Measurements from ENCODE around the gene CENPK. TPM values are rescaled to one million over a fixed set of nuclear protein-coding genes. Genes with fewer than 3 reads are reported as not detected.

Gene CENPK
- polyA plus RNA-seq, 1 donor (not counting 4 experiments of a cell fraction or from before 2014, with no cell fraction given): 15.4 TPM

GRCh38 chr5:65535529-65535987 is 27.4 kb downstream of the CENPK start:
- Histone ChIP-seq H3K9ac (ENCODE audit: control insufficient read depth, extremely low read depth, insufficient read depth, low read length) (no peak overlapping the region), H3K36me3 (ENCODE audit: control insufficient read depth in 2 of 2, extremely low read depth in 1 of 2, insufficient read depth in 2 of 2, low read length in 2 of 2) (no peaks in the 10 kb centered on the region), H2AFZ (ENCODE audit: control insufficient read depth, low read length) (no peak overlapping the region), H3K4me1 (ENCODE audit: control insufficient read depth, extremely low read depth, insufficient read depth, low read length) (peaks cover 4% of the 10 kb centered on the region), H3K4me2 (ENCODE audit: control insufficient read depth, extremely low read depth, insufficient read depth, low read depth, low read length) (no peak overlapping the region), H4K20me1 (ENCODE audit: control insufficient read depth, extremely low read depth, insufficient read depth, low read length) (no peaks in the 10 kb centered on the region), H3K9me3 (ENCODE audit: control insufficient read depth, low read depth, low read length) (no peaks in the 10 kb centered on the region), H3K79me2 (ENCODE audit: control insufficient read depth, insufficient read depth, low read length) (no peaks in the 10 kb centered on the region), H3K27me3 (ENCODE audit: control insufficient read depth, extremely low read depth, insufficient read depth, low read length) (no peaks in the 10 kb centered on the region), H3K9me1 (ENCODE audit: control insufficient read depth, extremely low read depth, insufficient read depth, low read length) (no peaks in the 10 kb centered on the region), H3K27ac (ENCODE audit: control insufficient read depth, insufficient read depth, low read length) (no peak overlapping the region), H3K4me3 (ENCODE audit: control insufficient read depth in 2 of 3, extremely low read depth in 1 of 3, insufficient read depth in 2 of 3, low read depth in 1 of 3, low read length in 3 of 3) (no peak overlapping the region)
- DNase-seq (ENCODE audit: low read depth, low spot score): no peak
- no peak for FAIRE-seq
- TF ChIP-seq EZH2 (IDR thresholded peaks at IDR 0.05; ENCODE audit: low read length) (no peak), CTCF (optimal IDR thresholded peaks at IDR 0.05 in 1 of 3, IDR thresholded peaks at IDR 0.05 in 1 of 3, conservative IDR thresholded peaks at IDR 0.05 in 1 of 3; ENCODE audit: extremely low read depth in 1 of 3, insufficient read depth in 2 of 3, low read length in 3 of 3) (no peak)
- dilution Hi-C loops (cut with MboI; ENCODE audit: extremely low pct_ligation_motif_present, low sequenced_read_pairs): no loop called here

DNA sequence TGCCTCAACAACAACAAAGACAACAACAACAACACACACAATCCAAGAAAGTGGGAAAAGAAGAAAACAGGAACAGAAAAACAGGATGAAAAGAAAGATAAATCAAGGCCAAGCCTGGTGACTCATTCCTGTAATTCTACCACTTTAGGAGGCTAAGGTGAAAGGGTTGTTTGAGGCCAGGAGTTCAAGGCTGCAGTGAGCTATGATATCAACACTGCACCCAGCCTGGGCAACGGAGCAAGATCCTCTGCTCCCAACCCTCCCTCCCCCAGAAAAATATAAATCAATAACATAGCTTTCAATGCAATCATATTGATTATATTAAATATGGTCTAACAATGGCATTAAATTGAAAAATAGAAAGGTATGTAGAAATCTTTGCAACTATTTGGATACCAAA is 32.1 kb downstream of the CENPK start:
- Histone ChIP-seq H3K27ac (ENCODE audit: control insufficient read depth, insufficient read depth, low read length) (no peak overlapping the region), H3K9me1 (ENCODE audit: control insufficient read depth, extremely low read depth, insufficient read depth, low read length) (no peaks in the 10 kb centered on the region), H3K4me3 (ENCODE audit: control insufficient read depth in 2 of 3, extremely low read depth in 1 of 3, insufficient read depth in 2 of 3, low read depth in 1 of 3, low read length in 3 of 3) (no peak overlapping the region), H3K9me3 (ENCODE audit: control insufficient read depth, low read depth, low read length) (no peaks in the 10 kb centered on the region), H3K79me2 (ENCODE audit: control insufficient read depth, insufficient read depth, low read length) (no peaks in the 10 kb centered on the region), H4K20me1 (ENCODE audit: control insufficient read depth, extremely low read depth, insufficient read depth, low read length) (no peaks in the 10 kb centered on the region), H3K27me3 (ENCODE audit: control insufficient read depth, extremely low read depth, insufficient read depth, low read length) (no peaks in the 10 kb centered on the region), H3K4me1 (ENCODE audit: control insufficient read depth, extremely low read depth, insufficient read depth, low read length) (no peaks in the 10 kb centered on the region), H3K4me2 (ENCODE audit: control insufficient read depth, extremely low read depth, insufficient read depth, low read depth, low read length) (no peak overlapping the region), H3K36me3 (ENCODE audit: control insufficient read depth in 2 of 2, extremely low read depth in 1 of 2, insufficient read depth in 2 of 2, low read length in 2 of 2) (peaks cover 0 to 5% of the 10 kb centered on the region in 2 experiments), H3K9ac (ENCODE audit: control insufficient read depth, extremely low read depth, insufficient read depth, low read length) (no peak overlapping the region), H2AFZ (ENCODE audit: control insufficient read depth, low read length) (no peak overlapping the region)
- dilution Hi-C loops (cut with MboI; ENCODE audit: extremely low pct_ligation_motif_present, low sequenced_read_pairs): no loop called here
- FAIRE-seq (no peak), DNase-seq (ENCODE audit: low read depth, low spot score) (no peak)
- TF ChIP-seq CTCF (optimal IDR thresholded peaks at IDR 0.05 in 1 of 3, IDR thresholded peaks at IDR 0.05 in 1 of 3, conservative IDR thresholded peaks at IDR 0.05 in 1 of 3; ENCODE audit: extremely low read depth in 1 of 3, insufficient read depth in 2 of 3, low read length in 3 of 3) (no peak), EZH2 (IDR thresholded peaks at IDR 0.05; ENCODE audit: low read length) (no peak)

All from keratinocyte (primary cell).